ENCODE results near the gene SUPT4H1.

The SUPT4H1 gene

GRCh38 chr17:58337210-58337599 is 14.8 kb downstream of the SUPT4H1 start:
- TF ChIP-seq POLR2AphosphoS5 (IDR thresholded peaks at IDR 0.05; ENCODE audit: low read depth, low read length), result peak; percentile 94; the same call in 1 of the 2 replicates
- no peak for TF ChIP-seq TAF1 (IDR thresholded peaks at IDR 0.05; ENCODE audit: borderline replicate concordance, low read depth, low read length)
- no peak; the same call in 1 of the 2 replicates for TF ChIP-seq POLR2A (IDR thresholded peaks at IDR 0.05; ENCODE audit: low read depth, low read length)
- DNase-seq (ENCODE audit: insufficient read length), result peak; percentile 19
- FAIRE-seq, result no peak

DNA sequence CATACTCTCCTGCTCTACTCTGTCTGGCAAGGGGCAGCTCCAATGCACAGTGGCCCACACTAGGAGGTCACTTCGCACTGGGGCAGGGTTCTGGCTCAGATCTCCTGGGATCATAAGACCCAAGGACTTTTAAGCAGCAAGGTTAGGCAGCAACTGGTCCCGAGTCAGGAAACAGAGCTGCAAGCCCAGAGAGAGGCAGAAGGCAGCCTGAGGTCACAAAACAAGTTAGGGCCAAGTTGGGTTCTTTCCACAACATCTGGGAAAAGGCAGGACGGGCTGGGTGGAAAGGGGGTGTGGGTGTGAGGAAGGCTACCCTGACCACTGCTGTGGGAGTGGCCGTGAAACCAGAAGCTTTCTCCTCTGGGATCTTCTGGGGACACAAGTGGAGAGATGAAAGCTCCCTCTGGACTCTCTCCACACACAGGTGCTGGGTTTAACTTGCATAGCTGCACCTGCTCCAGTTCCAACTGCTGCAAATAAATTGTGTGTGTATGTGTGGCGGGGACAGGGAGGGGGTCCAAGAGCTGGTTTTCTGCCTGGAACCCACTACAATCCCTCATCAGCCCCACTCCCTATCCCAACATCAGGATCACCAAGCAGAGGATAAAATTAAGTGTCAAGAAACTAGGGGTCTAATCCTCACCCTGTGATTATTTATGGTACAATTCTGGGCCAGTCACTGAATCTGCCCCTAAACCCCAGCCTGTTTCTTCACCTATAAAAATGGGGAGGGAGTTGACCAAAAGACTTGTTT is 15.4 kb downstream of the SUPT4H1 start:
- peak; percentile 73 for FAIRE-seq
- peak; percentile 4 for DNase-seq (ENCODE audit: insufficient read length)

DNA sequence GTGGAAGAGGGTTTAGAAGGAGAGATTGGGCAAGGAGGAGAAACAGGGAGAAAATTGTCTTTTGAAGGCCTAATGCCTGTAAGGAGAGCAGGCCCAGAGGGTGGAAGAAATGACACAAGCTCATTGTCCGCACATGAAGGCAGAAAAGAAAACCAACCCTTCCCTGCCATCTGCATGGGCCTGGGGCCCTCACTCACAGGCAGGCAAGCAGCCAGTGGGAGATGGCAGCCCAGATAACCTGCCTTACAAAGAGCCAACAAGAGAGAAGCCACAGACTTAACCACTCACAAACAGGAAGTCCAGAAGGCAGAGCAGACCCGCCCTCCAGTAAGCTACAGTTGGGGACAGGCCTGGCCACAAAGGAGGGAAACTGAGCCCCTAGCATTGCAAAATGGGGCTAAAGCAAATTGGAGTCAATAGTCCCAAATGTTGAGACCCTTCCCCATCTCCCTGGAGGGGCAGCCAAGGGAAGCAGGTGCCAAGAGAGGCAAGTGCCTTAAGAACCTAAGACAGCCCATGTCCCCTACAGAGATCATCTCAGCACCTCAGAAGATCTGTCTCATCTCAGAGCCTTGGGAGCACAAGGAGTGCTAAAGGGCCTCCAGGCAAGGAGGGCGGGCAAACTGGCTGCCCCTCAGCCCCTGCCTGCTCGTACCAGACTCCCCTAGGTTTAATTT is 16.1 kb downstream of the SUPT4H1 start:
- FAIRE-seq (peak; percentile 79), DNase-seq (ENCODE audit: insufficient read length) (peak; percentile 44)

More for the DNA sequence above, 15.4 kb downstream of the SUPT4H1 start:
- TF ChIP-seq POLR2A (IDR thresholded peaks at IDR 0.05; ENCODE audit: low read depth, low read length) (peak; percentile 22), POLR2AphosphoS5 (IDR thresholded peaks at IDR 0.05; ENCODE audit: low read depth, low read length) (peak; percentile 55; the same call in 1 of the 2 replicates), TAF1 (IDR thresholded peaks at IDR 0.05; ENCODE audit: borderline replicate concordance, low read depth, low read length) (no peak)

DNA sequence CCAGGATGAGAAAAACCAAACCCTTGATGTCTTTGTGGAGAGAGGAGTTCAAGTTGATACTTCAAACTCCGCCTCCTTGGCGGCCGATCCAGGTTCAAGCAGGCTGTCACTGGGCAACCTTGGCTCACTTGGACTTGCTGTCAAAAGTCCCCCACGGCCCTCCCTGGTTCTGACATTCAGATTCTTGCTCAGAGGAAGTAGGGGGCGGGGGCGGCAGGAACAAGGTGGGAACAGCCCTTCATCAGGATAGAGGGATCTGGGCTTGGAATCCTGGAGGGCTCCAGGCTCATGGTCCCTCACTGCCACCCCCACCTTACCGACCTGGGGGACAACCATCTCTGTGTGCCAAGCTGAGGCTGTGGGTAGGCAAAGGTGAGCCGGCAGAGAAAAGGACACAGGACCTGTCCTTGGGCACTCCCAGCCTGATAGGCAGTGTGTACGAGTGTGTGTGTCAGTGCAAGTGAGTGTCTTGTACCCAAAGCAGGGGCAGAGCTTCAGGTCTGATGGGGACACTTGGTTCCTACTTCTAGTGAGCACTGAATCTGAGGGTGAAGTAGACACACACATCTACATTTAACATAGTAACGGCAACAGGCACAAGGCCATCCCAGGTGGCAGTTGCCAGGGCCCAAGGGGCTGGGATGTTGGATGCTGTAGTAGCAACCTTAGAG is 16.8 kb downstream of the SUPT4H1 start:
- FAIRE-seq (peak; percentile 71), DNase-seq (ENCODE audit: insufficient read length) (peak; percentile 16)
- TF ChIP-seq TAF1 (IDR thresholded peaks at IDR 0.05; ENCODE audit: borderline replicate concordance, low read depth, low read length) (no peak), POLR2A (IDR thresholded peaks at IDR 0.05; ENCODE audit: low read depth, low read length) (no peak; the same call in 1 of the 2 replicates), POLR2AphosphoS5 (IDR thresholded peaks at IDR 0.05; ENCODE audit: low read depth, low read length) (no peak; the same call in 1 of the 2 replicates)

More for the DNA sequence above, 16.1 kb downstream of the SUPT4H1 start:
- TF ChIP-seq TAF1 (IDR thresholded peaks at IDR 0.05; ENCODE audit: borderline replicate concordance, low read depth, low read length), result no peak; the same call in 1 of the 2 replicates
- TF ChIP-seq POLR2AphosphoS5 (IDR thresholded peaks at IDR 0.05; ENCODE audit: low read depth, low read length), result peak; percentile 51
- TF ChIP-seq POLR2A (IDR thresholded peaks at IDR 0.05; ENCODE audit: low read depth, low read length), result peak; percentile 85

- DNase-seq (ENCODE audit: insufficient read length) (no peak), FAIRE-seq (peak; percentile 70)
- TF ChIP-seq POLR2AphosphoS5 (IDR thresholded peaks at IDR 0.05; ENCODE audit: low read depth, low read length), result no peak
- TF ChIP-seq POLR2A (IDR thresholded peaks at IDR 0.05; ENCODE audit: low read depth, low read length), result peak; percentile 51
- TF ChIP-seq TAF1 (IDR thresholded peaks at IDR 0.05; ENCODE audit: borderline replicate concordance, low read depth, low read length), result no peak
These were observed 17.3 kb downstream of the SUPT4H1 start for GRCh38 chr17:58334661-58335060.

- DNase-seq (ENCODE audit: insufficient read length) (no peak), FAIRE-seq (no peak)
- TF ChIP-seq TAF1 (IDR thresholded peaks at IDR 0.05; ENCODE audit: borderline replicate concordance, low read depth, low read length) (no peak), POLR2A (IDR thresholded peaks at IDR 0.05; ENCODE audit: low read depth, low read length) (no peak), POLR2AphosphoS5 (IDR thresholded peaks at IDR 0.05; ENCODE audit: low read depth, low read length) (no peak)
These were observed 17.7 kb downstream of the SUPT4H1 start for GRCh38 chr17:58334256-58334655.

- DNase-seq (ENCODE audit: insufficient read length) (peak; percentile 2), FAIRE-seq (no peak)
- TF ChIP-seq POLR2A (IDR thresholded peaks at IDR 0.05; ENCODE audit: low read depth, low read length), result peak; percentile 46; the same call in 1 of the 2 replicates
- no peak for TF ChIP-seq TAF1 (IDR thresholded peaks at IDR 0.05; ENCODE audit: borderline replicate concordance, low read depth, low read length)
These were observed 18.2 kb downstream of the SUPT4H1 start for GRCh38 chr17:58333736-58334207.

- DNase-seq (ENCODE audit: insufficient read length) (peak; percentile 29), FAIRE-seq (peak; percentile 80)
- TF ChIP-seq POLR2AphosphoS5 (IDR thresholded peaks at IDR 0.05; ENCODE audit: low read depth, low read length), result peak; percentile 78
- TF ChIP-seq TAF1 (IDR thresholded peaks at IDR 0.05; ENCODE audit: borderline replicate concordance, low read depth, low read length), result no peak
- 0 out of 2 replicates have a peak, but pooled peaks have one; percentile 19 for TF ChIP-seq POLR2A (IDR thresholded peaks at IDR 0.05; ENCODE audit: low read depth, low read length)
These were observed 18.9 kb downstream of the SUPT4H1 start for GRCh38 chr17:58332778-58333735.

GRCh38 chr17:58331815-58332777 is 19.9 kb downstream of the SUPT4H1 start:
- peak; percentile 72 for DNase-seq (ENCODE audit: insufficient read length)
- FAIRE-seq, result peak; percentile 91
- TF ChIP-seq POLR2AphosphoS5 (IDR thresholded peaks at IDR 0.05; ENCODE audit: low read depth, low read length) (peak; percentile 98), TAF1 (IDR thresholded peaks at IDR 0.05; ENCODE audit: borderline replicate concordance, low read depth, low read length) (peak; percentile 99), POLR2A (IDR thresholded peaks at IDR 0.05; ENCODE audit: low read depth, low read length) (peak; percentile 98)

Data from GM12892 (cell line).